NCI-H1930 (cell line): ENCODE results near the gene CDK2.
"Not testable (repeated sequence)": the region's sequence is repeated elsewhere in the genome, so short reads cannot be mapped to it uniquely, and the experiment has no call there.

Experiments
- DNase-seq, 2 experiments: peaks; one replicate each; lab custom pipeline; 2025; lab: John Stamatoyannopoulos, UW

CDK2 gene

DNA sequence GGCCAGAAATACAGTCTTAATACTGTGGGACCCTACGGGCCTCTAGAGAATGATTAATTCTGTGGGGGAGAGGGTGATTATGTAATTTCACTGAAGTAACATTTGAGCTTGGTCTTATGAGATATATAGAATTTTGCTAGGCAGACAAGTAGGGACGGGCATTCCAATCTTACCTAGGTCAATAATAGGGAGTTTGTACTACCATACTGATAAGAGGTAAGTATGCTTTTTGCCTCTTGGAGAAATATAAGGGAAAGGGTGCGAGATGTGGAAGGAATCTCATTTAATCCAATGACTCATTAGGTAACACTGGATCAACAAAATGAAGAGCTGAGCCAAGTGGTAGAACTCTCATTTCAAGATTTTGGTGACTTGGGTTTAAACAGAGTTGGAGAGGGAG, 12.4 kb downstream of the CDK2 start:
- no peak for DNase-seq

DNA sequence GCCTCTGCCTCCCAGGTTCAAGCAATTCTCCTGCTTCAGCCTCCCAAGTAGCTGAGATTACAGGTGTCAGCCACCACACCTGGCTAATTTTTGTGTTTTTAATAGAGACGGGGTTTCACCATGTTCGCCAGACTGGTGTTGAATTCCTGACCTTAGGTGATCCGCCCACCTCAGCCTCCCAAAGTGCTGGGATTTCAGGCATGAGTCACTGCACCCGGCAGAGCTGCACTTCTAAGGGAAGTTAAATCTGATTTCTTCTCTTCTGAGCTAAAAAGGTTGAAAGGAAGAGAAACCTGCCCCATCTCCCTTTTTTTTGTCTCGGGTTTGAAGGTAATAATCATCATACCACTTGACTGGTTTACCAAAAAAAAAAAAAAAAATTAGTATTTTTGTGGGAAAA, 15.3 kb downstream of the CDK2 start:
- not testable (repeated sequence) for DNase-seq

DNA sequence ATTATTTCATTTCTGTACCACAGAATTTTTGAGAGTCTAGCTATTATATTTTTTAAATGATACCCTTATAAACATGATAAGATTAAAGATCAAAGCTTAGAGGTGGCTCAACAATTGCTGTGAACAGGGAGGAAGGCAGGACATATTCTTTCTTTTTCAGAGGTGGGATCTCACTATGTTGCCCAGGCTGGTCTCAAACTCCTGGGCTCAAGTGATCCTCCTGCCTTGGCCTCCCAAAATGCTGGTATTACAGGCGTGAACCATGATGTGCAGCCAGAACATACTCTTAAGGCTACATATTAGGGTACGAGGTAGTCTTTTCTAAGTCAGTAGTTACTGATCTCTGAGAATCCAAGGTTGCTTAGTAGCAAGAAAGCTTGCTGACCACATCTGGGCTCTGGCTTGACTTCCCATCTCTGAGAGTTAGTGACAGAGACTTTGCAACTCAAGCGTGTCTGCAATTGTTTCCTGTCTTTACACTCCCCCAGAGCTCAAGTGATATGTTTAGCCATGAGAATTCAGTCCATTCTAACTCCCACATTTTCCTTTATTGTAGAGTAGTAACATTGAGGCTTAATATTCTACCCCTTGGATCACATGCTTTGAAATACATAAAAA, 15.8 kb downstream of the CDK2 start:
- DNase-seq: no peak

GRCh38 chr12:55983232-55983842, 16.7 kb downstream of the CDK2 start:
- DNase-seq: no peak

DNA sequence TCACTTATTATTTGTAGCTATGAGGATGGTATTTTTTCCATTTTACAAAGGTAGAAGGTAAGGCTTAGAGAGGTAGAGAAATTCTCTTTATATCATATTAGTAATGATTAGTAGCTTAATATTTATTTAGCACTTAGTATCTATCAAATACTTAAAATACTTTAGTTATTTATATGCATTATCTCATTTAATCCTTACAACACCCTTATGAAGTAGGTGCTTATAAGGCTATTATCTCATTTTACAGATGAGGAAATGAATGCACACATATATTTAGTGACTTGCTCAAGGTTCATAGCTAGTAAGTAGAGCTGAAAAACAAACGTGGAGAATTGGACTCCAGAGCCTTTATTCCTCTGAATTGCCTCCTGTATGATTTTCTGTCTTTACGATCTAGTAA, 18.2 kb downstream of the CDK2 start:
- no peak for DNase-seq

- no peak for DNase-seq
These were observed 18.7 kb downstream of the CDK2 start for GRCh38 chr12:55985341-55985740.

DNA sequence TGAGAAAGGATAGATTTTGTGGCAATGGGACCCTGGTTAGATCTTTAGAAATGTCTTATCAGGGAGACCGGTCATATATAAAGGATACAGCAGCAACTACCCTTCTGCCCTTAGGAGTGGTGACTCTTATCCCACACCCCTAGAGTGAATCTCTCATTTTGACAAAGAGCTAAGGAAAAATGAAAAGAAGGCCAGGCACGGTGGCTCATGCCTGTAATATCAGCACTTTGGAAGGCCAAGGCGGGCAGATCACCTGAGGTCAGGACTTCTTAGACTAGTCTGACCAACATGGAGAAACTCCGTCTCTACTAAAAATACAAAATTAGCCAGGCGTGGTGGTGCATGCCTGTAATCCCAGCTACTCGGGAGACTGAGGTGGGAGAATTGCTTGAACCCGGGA, 19.3 kb downstream of the CDK2 start:
- not testable (repeated sequence) for DNase-seq

- no peak for DNase-seq
These were observed 24.5 kb downstream of the CDK2 start for GRCh38 chr12:55991110-55991509.

DNA sequence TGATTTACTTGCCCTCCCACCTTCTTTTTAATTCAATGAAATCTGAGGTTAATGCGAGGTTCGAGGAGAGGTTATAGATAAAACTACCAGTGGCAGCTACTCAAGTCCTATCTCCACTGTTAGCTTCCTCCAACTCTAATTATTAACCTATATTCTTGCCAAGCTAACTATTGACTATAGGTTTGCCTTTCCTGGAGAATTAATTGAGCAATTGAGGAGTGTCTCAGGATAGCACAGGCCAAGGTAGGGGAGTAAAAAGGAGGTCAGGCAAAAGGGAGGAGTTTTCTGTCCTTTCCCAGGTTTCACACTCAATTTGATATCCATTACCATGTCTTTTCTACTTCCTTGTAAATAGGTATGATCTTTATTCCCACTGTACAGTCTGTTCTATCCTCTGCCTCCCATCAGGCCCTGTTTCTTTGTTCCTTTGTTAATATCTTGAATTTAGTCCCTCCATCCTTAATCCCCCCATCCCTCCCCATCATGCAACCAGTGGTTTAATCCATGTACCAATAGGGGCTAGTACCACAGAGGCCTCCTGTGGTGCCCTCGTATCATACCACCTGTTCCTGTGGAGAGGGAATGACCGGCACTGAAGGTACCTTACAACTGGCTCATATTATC, 26.7 kb downstream of the CDK2 start:
- no peak for DNase-seq

- no peak for DNase-seq
These were observed 28.7 kb downstream of the CDK2 start for GRCh38 chr12:55995366-55995765.

DNA sequence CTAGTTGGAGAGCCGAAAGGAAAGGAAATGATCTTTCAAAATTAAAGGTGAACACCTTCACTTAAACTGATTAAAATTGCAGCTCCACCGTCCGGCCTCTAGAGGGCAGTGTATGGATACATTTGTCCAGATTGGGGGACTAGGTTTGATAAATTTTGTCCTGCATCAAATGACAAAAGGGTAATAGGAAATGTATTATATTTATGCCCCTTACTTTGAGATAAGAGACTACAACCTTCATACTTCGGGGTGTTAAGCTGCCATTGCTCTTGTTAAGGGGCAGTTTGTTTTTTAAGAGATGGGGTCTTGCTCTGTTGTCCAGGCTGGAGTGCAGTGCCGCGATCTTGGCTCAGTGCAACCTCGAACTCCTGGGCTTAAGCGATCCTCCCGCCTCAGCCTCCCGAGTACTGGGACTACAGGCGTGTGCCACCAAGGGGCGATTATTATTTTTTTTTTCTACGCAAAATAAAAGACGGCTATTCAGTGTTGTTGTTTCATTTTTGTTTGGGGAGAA, 29.6 kb downstream of the CDK2 start:
- DNase-seq: peak; percentile 29 to 44

DNA sequence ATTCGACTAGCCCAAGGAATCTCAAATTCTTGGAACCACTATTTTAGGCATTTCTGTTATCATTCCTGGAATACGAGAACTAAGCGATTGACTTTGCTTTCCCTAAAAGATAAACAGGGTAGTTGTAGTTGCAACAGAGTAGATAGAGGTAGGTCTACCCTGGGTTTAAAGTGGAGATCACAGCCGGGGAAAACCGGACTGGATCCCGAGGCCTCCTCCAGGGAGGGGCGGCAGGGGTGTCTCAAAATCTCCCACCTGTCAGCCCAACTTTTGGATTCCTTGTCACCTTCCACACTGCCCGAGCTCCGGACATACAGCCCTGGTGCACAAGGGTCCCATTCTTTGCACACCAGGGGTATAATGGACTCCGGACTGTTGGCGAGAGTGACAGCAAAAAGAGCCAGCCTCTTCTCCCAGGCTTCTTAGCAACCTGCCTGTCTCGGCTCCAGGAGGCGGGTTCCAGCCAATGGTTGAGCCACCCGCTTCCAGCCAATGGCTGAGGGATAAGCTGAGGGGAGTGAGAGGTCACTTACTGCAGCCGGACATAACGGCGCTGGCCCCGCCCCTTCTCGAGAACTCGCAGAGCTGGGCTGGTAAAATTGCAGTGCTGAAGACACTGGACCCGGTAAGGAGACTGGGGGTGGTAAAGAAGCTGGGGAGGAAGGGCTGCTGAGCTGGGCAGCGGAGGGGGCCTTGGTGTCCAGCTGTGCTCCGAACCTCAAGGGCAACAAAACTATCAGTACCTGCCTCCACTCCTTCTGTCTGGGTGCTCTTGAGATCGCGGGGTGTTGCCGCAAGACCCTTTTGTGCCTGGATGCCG, 30.3 kb downstream of the CDK2 start, which contains the start of gene SUOX:
Gene SUOX, plus strand, starts transcription at position 562 of the 820 bp plus-strand sequence. CDS start 4,946 bp downstream, outside the sequence.
- DNase-seq: peak; percentile 79 to 81

DNA sequence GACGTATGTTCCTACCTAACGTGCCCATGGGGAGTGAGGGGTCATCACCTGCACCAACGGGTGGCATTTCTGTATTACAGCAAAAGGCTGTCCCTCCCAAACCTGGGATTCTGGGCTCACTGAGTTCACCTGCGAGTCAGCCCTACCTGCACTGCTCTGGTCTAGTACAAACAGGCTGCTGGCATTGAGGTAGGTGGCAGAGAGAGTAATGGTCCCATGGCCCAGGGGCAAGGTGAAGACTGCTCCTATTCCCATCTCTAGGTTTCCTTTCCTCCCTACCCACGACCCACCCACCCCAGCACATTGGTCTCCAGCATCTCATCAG, 30.9 kb downstream of the CDK2 start:
- no peak for DNase-seq

DNA sequence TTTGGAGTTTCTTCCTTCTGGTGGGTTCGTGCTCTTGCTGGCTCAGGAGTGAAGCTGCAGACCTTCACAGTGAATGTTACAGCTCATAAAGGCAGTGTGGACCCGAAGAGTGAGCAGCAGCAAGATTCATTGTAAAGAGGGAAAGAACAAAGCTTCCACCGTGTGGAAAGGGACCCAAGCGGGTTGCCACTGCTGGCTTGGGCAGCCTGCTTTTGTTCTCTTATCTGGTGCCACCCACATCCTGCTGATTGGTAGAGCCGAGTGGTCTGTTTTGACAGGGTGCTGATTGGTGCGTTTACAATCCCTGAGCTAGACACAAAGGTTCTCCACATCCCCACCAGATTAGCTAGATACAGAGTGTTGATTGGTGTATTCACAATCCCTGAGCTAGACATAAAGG, 32.9 kb downstream of the CDK2 start:
- DNase-seq: not testable (repeated sequence)

GRCh38 chr12:55999999-56000540, 33.4 kb downstream of the CDK2 start:
- DNase-seq: not testable (repeated sequence)

DNA sequence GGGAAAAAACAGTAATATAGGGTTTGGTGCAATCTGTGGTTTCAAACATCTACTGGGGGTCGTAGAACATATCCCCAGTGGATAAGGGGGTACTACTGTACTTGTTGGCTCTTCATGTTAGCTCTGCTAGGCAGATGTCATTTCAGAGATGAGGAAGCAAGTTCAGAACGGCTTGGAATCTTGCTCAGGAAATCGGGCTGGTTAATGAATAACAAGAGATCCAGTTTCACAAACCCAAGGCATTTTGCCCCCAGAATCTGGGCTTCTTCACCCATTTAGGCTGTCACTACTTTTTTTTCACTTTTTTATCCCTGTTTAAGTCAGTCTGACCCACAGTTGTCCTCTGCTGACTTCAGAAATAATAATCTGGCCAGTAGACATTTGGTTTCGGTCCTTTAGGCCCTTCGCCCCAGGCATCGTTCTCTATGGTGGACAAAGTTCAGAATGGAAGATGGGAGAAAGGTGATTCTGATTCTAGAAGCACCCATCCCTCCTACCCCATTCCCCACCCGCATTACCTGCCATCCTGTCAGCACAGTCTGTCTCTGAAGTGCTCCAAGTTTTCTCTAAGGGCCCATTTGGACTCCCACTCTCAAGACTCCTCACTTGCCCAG, 35.0 kb downstream of the CDK2 start:
- no peak for DNase-seq

- not testable (repeated sequence) for DNase-seq
These were observed 36.7 kb downstream of the CDK2 start for GRCh38 chr12:56003376-56003775.

- no peak for DNase-seq
These were observed 37.6 kb downstream of the CDK2 start for GRCh38 chr12:56004211-56004610.

- DNase-seq: peak; percentile 59 to 66
These were observed 41.2 kb downstream of the CDK2 start for GRCh38 chr12:56007564-56008559.

DNA sequence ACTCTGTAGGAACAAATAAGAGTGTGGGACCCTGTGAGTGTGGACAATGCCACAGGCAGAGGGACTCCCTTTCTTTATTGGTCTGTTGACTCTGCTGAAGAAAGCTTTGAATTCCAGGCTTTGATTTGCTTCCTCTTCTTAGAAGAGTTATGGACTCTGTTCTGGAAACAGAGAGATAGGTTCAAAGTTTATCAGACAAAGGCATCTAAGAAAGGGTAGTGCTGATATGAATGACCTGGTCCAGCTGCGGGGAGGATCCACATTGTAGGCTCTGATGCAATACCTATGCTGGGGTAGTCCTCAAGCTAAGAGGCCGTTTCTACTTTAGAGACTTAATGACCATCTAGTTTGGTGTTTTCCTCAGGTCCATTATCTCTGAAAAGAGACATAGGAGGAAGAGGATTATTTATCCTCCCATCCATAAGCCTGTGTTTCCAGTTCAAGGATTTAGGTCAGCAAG, 43.5 kb downstream of the CDK2 start:
- DNase-seq: no peak
